Limb (tissue), 2 donors: ENCODE measurements around the gene TRA2B.
"Not testable (repeated sequence)": the region's sequence is repeated elsewhere in the genome, so short reads cannot be mapped to it uniquely, and the experiment has no call there.

ENCODE experiments used
- DNase-seq, 2 donors: peaks; one replicate each; pipeline ENCODE4 v3.0.0-alpha.2; 2016; ENCODE audit errors: extremely low spot score in 2 of 2

Gene TRA2B

DNA sequence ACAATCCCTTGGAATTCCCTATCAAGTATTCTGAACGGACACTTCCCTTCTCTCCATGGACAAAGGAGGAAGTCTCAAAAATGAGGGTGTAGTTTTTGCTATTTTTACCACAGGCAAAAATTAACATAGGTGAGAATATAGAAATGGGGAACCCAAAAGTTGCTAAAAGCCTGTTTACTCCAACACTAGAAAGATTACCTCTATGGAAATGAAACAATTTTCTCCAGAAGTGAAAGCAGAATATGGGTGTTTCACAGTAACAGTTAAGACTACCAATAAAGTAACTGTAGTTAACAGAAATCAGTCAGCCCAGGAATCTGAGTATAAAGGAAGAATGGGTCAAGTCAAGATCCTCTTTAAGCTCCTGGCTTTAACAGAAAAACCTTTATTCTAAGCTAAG, 9.3 kb downstream of the TRA2B start:
- DNase-seq = no peak

DNA sequence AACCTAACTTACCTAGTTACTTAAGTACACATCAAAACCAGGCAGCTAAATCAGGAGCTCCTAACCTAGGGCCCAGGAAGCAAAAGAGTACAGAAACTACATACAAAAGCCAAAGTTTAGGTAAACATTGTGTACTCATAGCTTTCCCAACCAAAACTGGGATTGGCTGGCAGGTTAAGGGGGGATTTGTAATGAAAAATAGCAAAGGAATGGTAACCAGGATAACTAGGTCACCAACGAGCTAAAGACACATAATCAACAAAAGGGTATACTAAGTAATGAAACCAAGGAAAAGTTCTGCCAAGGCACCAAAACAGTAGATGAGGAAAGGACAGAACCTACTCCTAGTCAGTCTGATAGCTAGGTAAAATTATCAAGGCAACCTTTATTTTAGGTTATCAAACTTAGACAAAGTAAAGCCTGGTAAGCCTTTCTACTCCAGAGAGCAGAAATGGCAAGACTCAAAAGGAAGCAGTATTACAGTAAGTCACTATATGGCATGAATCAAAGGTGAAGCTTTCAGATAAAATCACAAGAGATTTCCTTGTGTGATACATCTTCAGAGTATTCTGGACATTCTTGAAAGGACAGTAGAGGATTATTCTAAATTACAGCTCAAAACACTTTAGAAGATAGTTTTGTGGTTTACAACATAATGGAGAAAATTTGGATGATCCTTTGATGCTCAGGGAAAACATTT, 10.2 kb downstream of the TRA2B start:
- no peak for DNase-seq

DNA sequence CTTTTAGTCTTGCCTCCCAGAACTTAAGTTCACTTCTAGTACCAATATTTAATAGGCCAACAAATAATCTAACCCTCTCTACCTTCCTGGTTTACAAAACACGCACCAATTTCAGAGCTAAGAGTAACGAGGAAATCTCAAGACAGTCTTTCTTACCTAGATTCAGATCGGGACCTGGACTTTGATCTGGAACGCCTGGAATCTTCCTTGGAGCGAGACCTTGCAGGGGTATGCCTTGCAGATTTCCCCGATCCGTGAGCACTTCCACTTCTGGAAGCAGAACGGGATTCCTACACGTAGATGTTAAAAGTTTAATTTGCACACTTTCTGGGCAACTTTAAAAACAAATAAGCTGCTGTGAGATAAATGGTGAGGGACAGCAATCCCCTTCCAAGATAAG, 11.4 kb downstream of the TRA2B start:
- no peak for DNase-seq

DNA sequence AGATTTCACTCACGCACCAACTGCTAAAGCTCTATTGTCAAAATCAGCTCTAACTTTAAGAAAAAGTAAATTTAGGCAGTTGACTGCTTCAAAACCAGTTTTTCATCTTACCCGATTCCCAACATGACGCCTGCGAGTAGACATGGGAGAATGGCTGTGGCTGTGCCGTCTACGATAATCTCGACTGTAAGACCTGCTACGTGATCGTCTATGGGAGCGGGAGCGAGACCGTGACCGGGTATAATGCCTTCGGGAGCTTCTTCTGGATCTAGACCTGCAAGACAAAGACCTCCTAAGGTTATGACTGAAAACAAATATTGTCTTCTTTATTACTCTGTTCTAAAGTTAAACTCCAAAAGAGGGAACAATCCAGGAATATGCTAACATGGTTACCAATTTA, 12.5 kb downstream of the TRA2B start:
- no peak for DNase-seq

DNA sequence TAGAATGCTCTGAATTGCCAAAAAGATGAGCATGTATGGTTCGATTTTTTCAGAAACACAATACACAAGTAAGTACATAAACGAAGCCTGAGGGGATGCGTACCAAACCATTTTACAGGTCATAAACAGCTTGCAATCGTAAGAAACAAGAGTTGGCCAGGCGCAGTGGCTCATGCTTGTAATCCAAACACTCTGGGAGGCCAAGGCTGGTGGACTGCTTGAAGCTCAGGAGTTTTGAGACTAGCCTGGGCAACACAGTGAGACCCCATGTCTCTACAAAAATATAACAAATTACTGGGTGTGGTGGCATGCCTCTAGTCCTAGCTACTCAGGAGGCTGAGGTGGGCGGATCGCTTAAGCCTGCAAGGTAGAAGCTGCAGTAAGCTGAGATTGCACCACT, 13.4 kb downstream of the TRA2B start:
- no peak for DNase-seq

DNA sequence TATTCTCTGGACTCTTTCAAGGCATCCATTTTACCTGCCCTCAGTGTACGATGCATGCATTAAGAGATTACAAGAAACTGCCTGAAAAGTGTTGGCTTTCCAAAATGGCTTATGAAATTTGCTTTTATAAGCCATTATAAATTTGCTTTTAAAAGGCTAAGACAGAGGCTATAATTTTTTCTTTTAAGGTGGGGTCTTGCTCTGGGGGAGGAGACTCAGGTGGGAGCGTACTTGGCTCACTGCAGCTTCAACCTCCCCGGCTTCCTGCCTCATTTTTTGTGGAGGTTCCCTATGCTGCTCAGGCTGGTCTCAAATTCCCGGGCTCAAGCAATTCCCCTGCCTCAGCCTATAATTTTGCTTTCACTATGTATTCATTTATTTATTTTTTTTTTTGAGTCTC, 17.6 kb downstream of the TRA2B start:
- DNase-seq = no peak

DNA sequence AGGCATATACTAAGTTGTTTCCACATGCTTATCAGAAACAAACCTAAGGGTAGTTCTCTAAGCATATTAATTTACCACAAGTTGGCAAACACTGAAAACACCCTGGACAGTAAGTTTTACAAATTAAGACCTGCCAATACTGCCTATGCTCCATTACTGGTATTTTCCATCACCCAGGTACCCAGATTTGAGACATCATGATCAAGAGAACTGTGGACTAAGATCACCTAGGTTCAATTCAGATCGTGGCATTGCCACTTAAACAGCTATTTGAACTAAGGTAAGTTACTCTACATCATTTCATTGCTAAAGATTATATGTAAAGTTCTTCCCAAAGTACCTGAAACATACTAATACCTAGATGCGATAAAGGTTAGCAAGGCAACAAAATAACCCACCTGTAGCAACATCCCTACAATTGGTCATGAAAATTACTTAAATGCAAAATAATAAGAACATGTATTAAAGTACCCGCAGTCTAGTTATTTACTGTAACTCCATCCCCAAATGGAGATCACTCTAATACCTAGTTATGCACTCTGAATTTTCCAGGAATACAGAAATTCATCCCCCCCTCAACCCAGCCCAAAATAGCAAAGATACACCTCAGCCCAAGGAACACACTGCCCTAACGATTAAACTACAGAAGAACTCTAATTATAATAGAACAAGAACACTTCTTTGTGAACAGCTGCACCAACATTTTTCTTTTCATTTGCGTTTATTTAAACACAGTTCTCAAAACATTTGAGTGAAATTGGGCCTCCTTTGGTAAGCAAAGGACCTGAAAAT, 21.6 kb downstream of the TRA2B start:
- DNase-seq = no peak

DNA sequence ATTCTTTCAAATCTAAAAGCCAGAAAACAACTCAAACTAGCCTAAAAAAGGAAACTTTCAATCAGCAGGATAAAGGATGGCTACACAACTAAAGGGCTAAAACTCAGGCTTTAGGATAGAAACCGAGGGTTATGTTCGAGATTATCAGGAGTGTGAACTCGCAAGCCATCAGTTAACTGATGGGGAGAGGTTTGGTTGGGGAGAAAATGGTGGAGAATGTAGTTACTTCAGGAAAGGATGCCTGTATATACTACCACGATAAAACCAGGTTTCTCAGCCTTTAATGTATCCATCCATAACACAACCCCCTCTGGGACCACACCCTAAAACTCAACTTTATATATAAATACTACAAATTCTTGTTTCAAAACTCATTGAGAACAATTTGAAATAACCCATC, 22.2 kb downstream of the TRA2B start:
- no peak for DNase-seq

DNA sequence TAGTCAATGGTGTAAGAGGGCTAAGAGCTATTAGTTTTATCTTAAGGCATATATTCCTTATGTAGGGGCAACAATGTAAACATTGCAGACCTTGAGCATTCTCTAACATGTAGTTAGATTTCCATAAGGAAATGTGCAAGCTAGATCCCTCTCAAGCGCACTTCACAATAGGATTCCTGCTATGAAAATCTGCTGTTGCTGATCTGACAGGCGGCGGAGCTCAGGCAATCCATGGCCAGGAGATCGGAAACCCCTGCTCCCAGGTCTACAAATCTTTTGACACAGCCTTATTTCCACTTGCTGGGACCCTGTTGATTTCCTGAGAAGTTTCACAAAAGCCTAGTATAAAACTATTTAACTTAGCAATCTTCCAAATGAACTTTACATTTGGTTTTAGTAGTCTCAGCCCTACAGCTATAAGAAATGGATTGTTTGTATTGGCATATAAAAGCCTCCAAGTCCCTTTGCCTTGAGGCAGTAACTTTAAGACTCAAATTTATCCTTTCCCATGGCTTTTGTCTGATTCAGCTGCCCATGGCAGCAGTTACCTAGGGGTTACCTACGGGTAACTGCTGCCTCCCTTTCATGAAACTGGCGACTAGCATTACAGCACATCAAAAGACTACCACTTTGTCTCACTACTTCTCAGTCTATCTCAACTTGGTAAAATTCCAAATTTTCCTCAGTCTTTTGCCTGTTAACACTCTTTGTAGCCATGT, 22.7 kb downstream of the TRA2B start:
- no peak for DNase-seq

DNA sequence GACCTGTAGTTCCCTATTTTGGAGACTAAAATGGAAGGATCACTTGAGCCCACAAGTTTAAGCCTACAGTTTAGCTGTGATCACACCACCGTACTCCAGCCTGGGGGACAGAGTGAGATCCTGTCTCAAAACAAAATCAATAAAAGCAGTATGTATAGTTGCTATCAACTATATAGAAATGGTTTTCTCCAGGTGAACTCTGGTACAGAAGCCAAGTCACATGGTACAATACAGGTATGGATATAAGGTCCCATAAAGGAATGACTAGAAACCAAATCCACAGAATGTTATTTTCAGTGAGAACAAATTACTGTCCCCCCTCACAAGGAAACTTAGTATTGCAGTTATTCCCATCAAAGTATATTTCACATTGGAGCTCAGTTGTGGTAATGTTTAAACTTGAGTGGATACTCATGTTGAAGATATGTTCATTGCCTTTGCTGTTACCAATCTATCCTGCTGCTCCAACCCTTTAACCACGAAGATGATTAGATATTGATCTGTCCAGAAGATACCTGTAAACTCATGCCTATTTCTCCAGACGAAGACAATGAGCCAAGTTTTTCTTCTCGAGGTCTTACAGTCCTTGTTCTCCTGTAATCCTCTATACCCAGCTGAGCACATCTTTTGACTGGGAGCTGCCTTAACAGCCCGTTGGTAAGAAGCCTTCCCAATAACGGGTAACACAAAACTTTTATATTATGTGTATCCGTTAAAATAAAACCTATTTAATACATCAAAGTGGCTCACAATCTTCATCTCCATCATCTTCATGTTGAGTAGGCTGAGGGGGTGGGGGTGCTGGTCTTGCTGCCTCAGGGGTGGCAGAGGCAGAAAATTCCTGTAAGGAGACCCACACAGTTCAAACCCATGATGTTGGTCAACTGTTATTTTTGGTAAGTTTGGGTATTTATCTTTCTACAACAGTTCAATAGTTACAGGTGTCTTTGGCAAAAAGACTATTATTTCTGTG, 24.6 kb downstream of the TRA2B start:
- no peak for DNase-seq

DNA sequence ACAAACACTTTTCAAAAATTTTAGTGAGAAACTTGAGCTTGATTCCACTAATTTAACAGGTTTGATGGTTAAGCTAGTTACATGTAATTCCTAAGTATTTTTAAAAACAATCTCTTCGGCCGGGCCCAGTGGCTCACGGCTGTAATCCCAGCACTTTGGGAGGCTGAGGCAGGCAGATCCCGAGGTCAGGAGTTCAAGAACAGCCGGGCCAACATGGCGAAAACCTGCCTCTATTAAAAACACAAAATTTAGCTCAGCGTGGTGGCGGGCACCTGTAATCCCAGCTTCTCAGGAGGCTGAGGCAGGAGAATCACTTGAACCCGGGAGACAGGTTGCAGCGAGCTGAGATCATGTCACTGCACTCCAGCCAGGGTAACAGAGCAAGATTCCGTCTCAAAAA, 25.3 kb downstream of the TRA2B start:
- no peak for DNase-seq

DNA sequence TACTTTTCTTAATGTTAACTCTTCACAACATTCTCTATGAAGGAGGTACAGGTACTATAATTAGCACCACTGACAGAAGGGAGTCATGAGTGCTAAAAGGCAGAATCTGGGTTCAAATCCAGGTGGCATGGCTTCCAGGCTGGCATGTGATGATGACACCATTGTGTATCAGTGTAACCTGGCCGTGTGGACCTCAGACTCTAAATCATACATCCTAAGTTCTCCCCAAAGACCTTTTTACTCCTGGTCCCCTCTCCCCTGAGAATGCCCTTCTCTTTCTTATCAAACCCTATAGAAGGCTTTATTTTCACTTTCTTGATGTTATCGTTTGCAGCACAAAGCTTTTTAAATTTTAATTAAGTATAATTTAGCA, 26.8 kb downstream of the TRA2B start:
- not testable (repeated sequence) for DNase-seq

DNA sequence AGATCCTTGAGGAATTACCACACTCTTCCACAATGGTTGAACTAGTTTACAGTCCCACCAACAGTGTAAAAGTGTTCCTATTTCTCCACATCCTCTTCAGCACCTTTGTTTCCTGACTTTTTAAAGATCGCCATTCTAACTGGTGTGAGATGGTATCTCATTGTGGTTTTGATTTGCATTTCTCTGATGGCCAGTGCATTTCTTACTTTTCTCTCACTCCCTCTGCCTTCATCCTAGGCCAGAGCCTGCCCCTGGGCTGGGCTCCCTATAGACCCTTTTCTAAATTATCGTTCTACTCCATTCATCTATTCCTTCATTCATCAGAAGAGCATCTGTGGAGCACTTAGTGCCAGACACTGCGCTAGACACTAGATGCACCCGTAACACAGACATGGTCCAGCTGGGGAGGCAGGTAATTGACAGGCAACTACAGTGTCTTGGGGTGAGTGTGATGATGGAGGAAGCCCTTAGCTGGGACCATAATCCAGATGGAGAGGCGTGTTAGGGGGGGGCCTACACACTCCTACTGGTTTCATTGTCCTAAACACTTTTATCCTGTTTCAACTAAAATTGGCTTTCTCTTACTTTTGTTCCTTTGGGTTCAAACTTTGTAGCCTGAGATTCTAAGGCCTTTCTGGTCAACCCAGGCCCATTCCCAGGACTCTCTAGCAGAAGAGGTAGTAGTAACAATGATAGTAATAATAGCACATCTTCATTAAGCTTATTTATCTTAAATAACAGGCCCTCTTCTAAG, 27.3 kb downstream of the TRA2B start:
- DNase-seq = not testable (repeated sequence)

DNA sequence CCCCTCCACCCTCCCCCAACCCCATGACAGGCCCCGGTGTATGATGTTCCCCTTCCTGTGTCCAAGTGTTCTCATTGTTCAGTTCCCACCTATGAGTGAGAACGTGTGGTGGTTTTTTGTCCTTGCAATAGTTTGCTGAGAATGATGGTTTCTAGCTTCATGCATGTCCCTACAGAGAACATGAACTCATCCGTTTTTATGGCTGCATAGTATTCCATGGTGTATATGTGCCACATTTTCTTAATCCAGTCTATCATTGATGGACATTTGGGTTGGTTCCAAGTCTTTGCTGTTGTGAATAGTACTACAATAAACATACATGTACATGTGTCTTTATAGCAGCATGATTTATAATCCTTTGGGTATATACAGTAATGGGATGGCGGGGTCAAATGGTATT, 27.9 kb downstream of the TRA2B start:
- DNase-seq = not testable (repeated sequence)

DNA sequence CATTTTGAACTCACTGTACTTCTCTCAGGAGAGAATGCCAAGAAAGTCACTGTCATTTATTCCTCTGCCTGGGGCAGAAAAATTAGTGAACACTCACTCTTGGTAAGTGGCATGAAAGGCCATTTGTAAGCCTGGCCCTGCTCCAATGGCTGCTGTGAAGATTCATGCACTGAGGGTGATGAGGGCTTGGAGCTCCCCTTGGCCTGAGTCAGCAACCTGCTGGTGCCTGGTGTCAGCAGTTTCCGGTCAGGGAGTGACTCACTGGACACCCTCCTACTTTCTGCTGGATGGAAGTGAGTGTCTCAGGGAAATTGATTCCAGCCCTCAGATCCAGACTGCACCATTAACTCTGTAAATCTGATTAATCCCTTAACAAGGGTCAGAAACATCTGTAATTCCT, 37.6 kb downstream of the TRA2B start:
- DNase-seq = no peak

DNA sequence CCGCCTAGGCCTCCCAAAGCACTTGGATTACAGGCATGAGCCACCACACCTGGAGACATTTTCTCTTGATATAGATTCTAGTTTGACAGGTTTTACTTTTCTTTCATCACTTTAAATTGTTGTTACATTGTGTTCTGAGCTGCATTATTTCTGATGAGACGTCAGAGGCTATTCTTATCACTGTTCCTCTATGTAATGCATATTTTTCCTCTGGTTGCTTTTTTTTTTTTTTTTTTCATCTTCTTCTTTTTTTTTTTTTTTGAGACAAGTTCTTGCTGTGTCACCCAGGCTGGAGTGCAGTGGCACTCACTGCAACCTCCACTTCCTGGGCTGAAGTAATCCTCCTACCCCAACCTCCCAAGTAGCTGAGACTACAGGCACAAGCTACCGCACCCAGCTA, 41.2 kb downstream of the TRA2B start:
- DNase-seq = no peak

DNA sequence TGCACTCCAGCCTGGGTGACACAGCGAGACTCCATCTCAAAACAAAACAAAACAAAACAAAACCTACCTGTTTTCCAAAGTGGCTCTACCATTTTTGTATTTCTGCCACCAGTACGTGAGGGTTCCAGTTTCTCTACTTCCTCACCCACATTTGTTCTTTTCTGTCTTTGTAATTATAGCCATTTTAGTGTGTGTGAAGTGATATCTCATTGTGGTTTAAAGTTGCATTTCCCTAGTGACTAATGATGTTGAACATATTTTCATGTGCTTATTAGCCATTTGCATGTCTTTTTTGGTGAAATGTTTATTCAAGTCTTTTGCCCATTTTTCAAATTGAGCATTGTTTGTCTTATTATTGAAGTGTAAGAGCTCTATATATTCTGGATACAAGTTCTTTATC, 50.7 kb downstream of the TRA2B start:
- DNase-seq = no peak

DNA sequence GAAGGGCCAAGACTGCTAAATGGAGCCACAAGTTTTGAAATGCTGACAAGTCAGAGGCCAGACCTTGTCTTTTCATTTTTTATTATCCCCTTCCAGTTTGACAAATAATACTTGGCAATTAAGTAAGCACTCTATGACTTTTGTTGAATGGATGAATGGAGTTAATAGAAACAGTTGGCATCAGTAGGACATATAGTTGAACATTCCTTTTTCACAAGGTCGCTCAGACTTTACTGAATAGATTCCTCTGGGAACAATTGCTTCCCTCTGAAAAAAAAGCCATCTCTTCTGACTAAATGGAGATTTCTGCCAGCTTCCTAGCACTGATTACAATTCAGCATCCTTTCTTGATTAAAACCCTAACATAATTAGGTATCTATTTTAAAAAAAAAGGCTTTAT, 53.2 kb downstream of the TRA2B start:
- no peak for DNase-seq

DNA sequence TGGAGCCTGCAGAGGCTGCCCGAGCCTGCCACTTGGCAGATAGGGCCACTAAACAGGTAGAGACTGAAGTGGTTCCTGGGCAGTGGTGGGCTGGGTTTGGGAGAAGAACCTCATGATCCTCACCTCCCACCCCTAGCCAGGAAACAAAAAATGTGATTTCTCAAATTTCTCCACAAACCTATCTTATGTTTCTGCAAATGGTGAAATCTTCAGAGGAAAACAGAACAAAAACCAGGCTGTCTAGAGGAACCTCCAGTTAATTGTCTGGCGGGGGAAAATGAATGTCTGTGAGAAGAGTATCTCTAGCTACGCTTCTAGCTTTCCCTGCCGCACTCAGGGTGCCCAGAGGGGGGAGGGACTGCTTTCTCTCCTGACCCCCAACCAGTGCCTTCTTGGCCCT, 55.9 kb downstream of the TRA2B start:
- no peak for DNase-seq

DNA sequence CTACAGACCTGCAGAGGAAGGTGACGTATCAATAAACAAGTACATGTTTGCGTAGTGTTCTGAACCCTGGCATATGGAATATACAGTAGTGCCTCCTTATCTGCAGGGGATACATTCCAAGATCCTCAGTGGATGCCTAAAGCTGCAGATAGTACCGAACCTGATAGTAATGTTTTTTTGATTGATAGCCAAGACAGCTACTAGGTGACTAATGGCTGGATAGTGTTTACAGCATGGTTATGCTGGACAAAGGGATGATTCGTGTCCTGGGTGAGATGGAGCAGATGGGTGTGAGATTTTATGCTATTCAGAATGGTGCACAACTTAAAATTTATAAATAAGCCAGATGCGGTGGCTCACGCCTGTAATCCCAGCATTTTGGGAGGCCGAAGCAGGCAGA, 57.2 kb downstream of the TRA2B start:
- no peak for DNase-seq

DNA sequence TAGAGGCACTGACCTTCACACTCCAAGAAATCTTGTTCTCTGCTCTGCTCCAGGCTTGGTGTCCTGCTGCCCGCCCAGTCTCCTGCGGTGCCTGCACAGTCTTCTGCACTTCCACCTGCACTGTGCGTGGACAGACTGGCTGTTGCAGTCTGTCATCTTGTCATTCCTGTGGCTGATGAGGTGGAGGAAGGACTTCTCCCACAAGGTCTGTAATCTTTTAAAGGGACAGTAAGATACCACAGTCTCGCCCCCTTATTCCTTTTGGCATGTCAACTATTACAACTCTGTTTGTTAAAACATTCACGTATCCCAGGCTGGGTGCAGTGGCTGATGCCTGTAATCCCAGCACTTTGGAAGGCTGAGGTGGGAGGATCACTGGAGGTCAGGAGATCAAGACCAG, 58.9 kb downstream of the TRA2B start:
- no peak for DNase-seq
